GM12878 (cell line): ENCODE results near the gene KIF3A. TPM values are rescaled to one million over a fixed set of nuclear protein-coding genes. Genes with fewer than 3 reads are reported as not detected.

Experiments
- BCLAF1 ChIP-seq: fragments of 450-650 bp; IDR thresholded peaks from 2 replicates; pipeline ENCODE4 v1.6.1; 2017; ENCODE audit warnings: antibody characterized with exemption, mild to moderate bottlenecking, moderate library complexity
- CHD2 ChIP-seq: IDR thresholded peaks from 2 replicates; pipeline ENCODE4 v1.6.1; 2011; ENCODE audit warnings: low read depth, low read length, improper control_type of control experiment, borderline replicate concordance
- CTCF ChIP-seq, 3 experiments: IDR thresholded peaks in 2 of 3; conservative IDR thresholded peaks in 1 of 3; 2 replicates each; pipeline ENCODE4 v1.5.1; 2011; ENCODE audit warnings: low read depth in 3 of 3, low read length in 3 of 3, mild to moderate bottlenecking in 3 of 3, control low read depth in 2 of 3, moderate library complexity in 2 of 3, inconsistent platforms in 1 of 3, mixed read lengths in 1 of 3; ENCODE audit not compliant: control insufficient read depth in 2 of 3, insufficient read depth in 1 of 3; ENCODE audit errors: extremely low read depth in 1 of 3
- ELK1 ChIP-seq: IDR thresholded peaks from 2 replicates; pipeline ENCODE4 v1.6.1; 2012; ENCODE audit warnings: low read depth, low read length, improper control_type of control experiment
- GABPA ChIP-seq: IDR thresholded peaks from 2 replicates; pipeline ENCODE4 v1.6.1; 2014; ENCODE audit warnings: antibody characterized with exemption, low read depth, mild to moderate bottlenecking, inconsistent platforms
- PKNOX1 ChIP-seq: fragments of 450-650 bp; IDR thresholded peaks from 2 replicates; pipeline ENCODE4 v1.6.1; 2016; ENCODE audit warnings: mild to moderate bottlenecking
- POLR2A ChIP-seq: IDR thresholded peaks from 2 replicates; pipeline ENCODE4 v1.6.1; 2011; ENCODE audit warnings: low read depth, mild to moderate bottlenecking, low read length
- POLR2AphosphoS5 ChIP-seq: IDR thresholded peaks from 2 replicates; pipeline ENCODE4 v1.6.1; 2011; ENCODE audit warnings: mild to moderate bottlenecking, low read length, inconsistent platforms
- RB1 ChIP-seq: fragments of 450-650 bp; formaldehyde crosslinking; IDR thresholded peaks from 2 replicates; pipeline ENCODE4 v1.6.1; 2017; ENCODE audit warnings: mild to moderate bottlenecking, borderline replicate concordance
- RELA ChIP-seq: fragments of 450-650 bp; IDR thresholded peaks from 2 replicates; pipeline ENCODE4 v1.8.0; 2014; ENCODE audit warnings: borderline replicate concordance; ENCODE audit not compliant: partially characterized antibody
- SMC3 ChIP-seq: IDR thresholded peaks from 2 replicates; pipeline ENCODE4 v1.6.1; 2011; ENCODE audit warnings: low read length, improper control_type of control experiment, borderline replicate concordance
- SPI1 ChIP-seq: IDR thresholded peaks from 2 replicates; pipeline ENCODE4 v1.6.1; 2011; ENCODE audit warnings: low read depth, mild to moderate bottlenecking, low read length, moderate library complexity, borderline replicate concordance; ENCODE audit not compliant: insufficient read depth
- SUZ12 ChIP-seq: fragments of 200-600 bp; sonication (generic); IDR thresholded peaks from one replicate; pipeline ENCODE4 v1.6.1; 2018; ENCODE audit warnings: antibody characterized with exemption, mild to moderate bottlenecking; ENCODE audit not compliant: unreplicated experiment
- ZBED1 ChIP-seq: IDR thresholded peaks from 2 replicates; pipeline ENCODE4 v1.6.1; 2016; ENCODE audit warnings: borderline replicate concordance
- ZNF592 ChIP-seq: fragments of 450-650 bp; IDR thresholded peaks from 2 replicates; pipeline ENCODE4 v1.6.1; 2017; ENCODE audit warnings: mild to moderate bottlenecking, moderate library complexity
- polyA plus RNA-seq, 11 experiments: library from polyadenylated mRNA; depleted of rRNA in 4 of 11; unstranded in 6 of 11; stranded (reverse) in 5 of 11; fragments of >200 nt; fragmentation: Nextera tagmentation in 4 of 11; fragmentation: Illumina TruSeq in 1 of 11; extraction: Ambion mirVana in 4 of 11; extraction: Trizol in 1 of 11; gene quantifications; 1 replicate in 1 of 11; 2 replicates in 10 of 11; pipeline versions ENCODE4 v1.2.1 to v1.2.3, GENCODE V29; 2011 to 2016; ENCODE audit warnings: inconsistent platforms in 2 of 11, missing spikeins in 2 of 11, low read depth in 1 of 11
- total RNA-seq, 4 experiments: library from RNA; depleted of rRNA in 3 of 4; stranded (reverse); fragments of >200 nt in 3 of 4; fragmentation: Illumina TruSeq in 1 of 4; extraction: Trizol in 1 of 4; gene quantifications; 2 replicates each; pipeline versions ENCODE4 v1.2.1 to v1.2.3, GENCODE V29; 2013 to 2021

KIF3A gene
- total and polyA plus RNA-seq, 10 of the 15 experiments (the other 5 are each of a cell fraction or from before 2014, with no cell fraction given), result 2.7 to 36.5 (median 10.0) TPM

GRCh38 chr5:132661231-132662003 is 75.9 kb downstream of the KIF3A start (continued):
- TF ChIP-seq ZNF592 (0 out of 2 replicates have a peak, but pooled peaks have one; percentile 52), ZBED1 (no peak), ELK1 (no peak), SMC3 (peak; percentile 30; the same call in 1 of the 2 replicates), CTCF (IDR thresholded peaks at IDR 0.05 in 2 of 3, conservative IDR thresholded peaks at IDR 0.05 in 1 of 3; ENCODE audit: control insufficient read depth in 2 of 3, extremely low read depth in 1 of 3, insufficient read depth in 1 of 3, low read depth in 3 of 3, low read length in 3 of 3) (peak in 2 of 3 experiments; percentile 18 to 35; a peak in 3 of 6 replicates), POLR2A (0 out of 2 replicates have a peak, but pooled peaks have one; percentile 10), POLR2AphosphoS5 (no peak), RELA (no peak), CHD2 (no peak), RB1 (no peak), PKNOX1 (peak; percentile 43; the same call in 1 of the 2 replicates), SPI1 (peak; percentile 86), SUZ12 (no peak), BCLAF1 (0 out of 2 replicates have a peak, but pooled peaks have one; percentile 18), GABPA (no peak)
